ENCODE results near the gene WIPF3. TPM values are rescaled to one million over a fixed set of nuclear protein-coding genes. Genes with fewer than 3 reads are reported as not detected.

Gene WIPF3
- total RNA-seq, 1 experiment from 2014 or later = 11.6 TPM

GRCh38 chr7:29914180-29914579, 107.9 kb downstream of the WIPF3 start:
- no peak overlapping the region for H2AFZ ChIP-seq (ENCODE audit: low read length)
- DNase-seq = no peak
- no peaks in the 10 kb centered on the region for H3K9me3 ChIP-seq (ENCODE audit: control insufficient read depth, low read depth, low read length)
- H3K14ac ChIP-seq (ENCODE audit: insufficient read depth, low read length) = no peak overlapping the region
- H3K79me2 ChIP-seq (ENCODE audit: insufficient read depth, low read length) = no peaks in the 10 kb centered on the region
- no peaks in the 10 kb centered on the region for H3K27me3 ChIP-seq (ENCODE audit: insufficient read depth, low read length)
- no CpG with 5 or more reads among the region's 4 CpGs for WGBS (ENCODE audit: extremely low coverage, insufficient read length, low lambda C conversion rate)
- no peak overlapping the region for H2BK5ac ChIP-seq (ENCODE audit: insufficient read length, low read length)
- no peaks in the 10 kb centered on the region for H3K23me2 ChIP-seq (ENCODE audit: insufficient read length, low read depth, low read length, poor library complexity, severe bottlenecking)
- H3K4me1 Mint-ChIP-seq = peaks cover 0 to 5% of the 10 kb centered on the region in 2 experiments; a peak in 1 of 4 replicates
- H2BK120ac ChIP-seq (ENCODE audit: low read depth, low read length, poor library complexity, severe bottlenecking) = no peak overlapping the region
- H2AK5ac ChIP-seq (ENCODE audit: insufficient read length, low read length) = no peak overlapping the region
- no peaks in the 10 kb centered on the region for H3K9me3 Mint-ChIP-seq
- H2BK15ac ChIP-seq (ENCODE audit: low read depth, low read length) = no peak overlapping the region
- no peak overlapping the region for H3K27ac ChIP-seq (ENCODE audit: insufficient read length, low read depth, low read length)
- H3K4ac ChIP-seq (ENCODE audit: low read depth, low read length) = no peak overlapping the region
- H3K9ac ChIP-seq (ENCODE audit: extremely low read depth, insufficient read length, low read length) = no peak overlapping the region
- no peak overlapping the region for H4K5ac ChIP-seq (ENCODE audit: insufficient read length, low read depth, low read length)
- H4K8ac ChIP-seq (replicated peaks; ENCODE audit: insufficient read length, low read depth, low read length) = no peak overlapping the region
- H3K36me3 Mint-ChIP-seq (ENCODE audit: insufficient read depth in 1 of 3, low read depth in 3 of 3) = peaks cover 0 to 8% (median 3%) of the 10 kb centered on the region in 3 experiments; a peak in 5 of 7 replicates
- H3K4me3 Mint-ChIP-seq = no peak overlapping the region
- no peak overlapping the region for H3K56ac ChIP-seq (ENCODE audit: insufficient read length, low read depth, low read length)
- no peaks in the 10 kb centered on the region for H3K4me1 ChIP-seq (ENCODE audit: insufficient read depth, low read length)
- H3T11ph ChIP-seq (ENCODE audit: low read length) = no peak overlapping the region
- no peak overlapping the region for H2BK20ac ChIP-seq (ENCODE audit: low read depth, low read length, poor library complexity, severe bottlenecking)
- H3K4me2 ChIP-seq (ENCODE audit: insufficient read depth, insufficient read length, low read length) = no peak overlapping the region
- no peak overlapping the region for H3K27ac Mint-ChIP-seq
- no peaks in the 10 kb centered on the region for H4K20me1 ChIP-seq (ENCODE audit: control insufficient read depth, insufficient read depth, insufficient read length)
- no peak overlapping the region for H2BK12ac ChIP-seq (ENCODE audit: insufficient read length, low read depth, low read length)
- TF ChIP-seq CTCF (conservative IDR thresholded peaks at IDR 0.05) = no peak
- H3K18ac ChIP-seq (ENCODE audit: insufficient read length, low read depth, low read length) = no peak overlapping the region
- H3K79me1 ChIP-seq (ENCODE audit: insufficient read depth, low read depth, low read length, poor library complexity, severe bottlenecking) = no peaks in the 10 kb centered on the region
- no peak overlapping the region for H4K91ac ChIP-seq (ENCODE audit: insufficient read length, low read depth, low read length)
- H3K23ac ChIP-seq (ENCODE audit: insufficient read length, low read depth, low read length) = no peak overlapping the region
- no peaks in the 10 kb centered on the region for H3K27me3 Mint-ChIP-seq (ENCODE audit: low read depth)

All from H9 (cell line).